AG04450 (cell line): ENCODE results near the gene PTCH2. TPM values are rescaled to one million over a fixed set of nuclear protein-coding genes. Genes with fewer than 3 reads are reported as not detected.

Source experiments
- CTCF ChIA-PET: fragments of 300-600, 350-600 bp; formaldehyde crosslinking; extraction: SDS; loops from one replicate; lab custom pipeline; 2022; ENCODE audit warnings: antibody characterized with exemption, inconsistent platforms; lab: Charles Lee
- POLR2A ChIA-PET: fragments of 350-600 bp; formaldehyde crosslinking; extraction: SDS; loops from one replicate; lab custom pipeline; 2021; ENCODE audit warnings: antibody characterized with exemption, inconsistent platforms; lab: Yijun Ruan, JAX
- DNase-seq: peaks from one replicate; pipeline ENCODE4 v3.0.0-alpha.2; 2011; ENCODE audit warnings: low read depth, low spot score
- H3K27ac ChIP-seq: one replicate; pipeline ENCODE4 v1.5.1; 2012; ENCODE audit warnings: low read depth, low read length, control low read depth
- H3K27me3 ChIP-seq: one replicate; pipeline ENCODE4 v1.6.0; 2012; ENCODE audit warnings: low read length; ENCODE audit not compliant: control insufficient read depth, insufficient read depth
- H3K4me3 ChIP-seq: 2 replicates; pipeline ENCODE4 v1.5.1; 2011; ENCODE audit warnings: mild to moderate bottlenecking, low read depth, low read length, control low read depth
- H3K9me3 ChIP-seq: 2 replicates; pipeline ENCODE4 v1.5.1; 2012; ENCODE audit warnings: low read length; ENCODE audit not compliant: control insufficient read depth, insufficient read depth
- CTCF ChIP-seq: IDR thresholded peaks from 2 replicates; pipeline ENCODE4 v1.5.1; 2011; ENCODE audit warnings: low read depth, low read length, control low read depth, inconsistent platforms
- polyA plus RNA-seq: library from polyadenylated mRNA; depleted of rRNA; stranded (reverse); fragments of >200 nt; gene quantifications from 2 replicates; pipeline ENCODE4 v1.2.3, GENCODE V29; 2011

PTCH2 gene
- polyA plus RNA-seq, 1 experiment = 0.20 TPM

- Histone ChIP-seq H3K9me3 (no peaks in the 10 kb centered on the region; the same call in 1 of the 2 replicates), H3K27me3 (no peaks in the 10 kb centered on the region), H3K4me3 (no peak overlapping the region), H3K27ac (no peak overlapping the region)
- no peak for DNase-seq
- ChIA-PET CTCF (interaction anchor here (1.0 to 3.4 kb wide), 3 partner anchors 122 to 466 kb away, joined by 3 to 30 read pairs (median 5); partner anchors contain the start of genes HECTD3 and UROD), POLR2A (no interaction called here)
- no peak for TF ChIP-seq CTCF
Observed at GRCh38 chr1:44834328-44834727, 8.7 kb downstream of the PTCH2 start.

- H3K4me3 ChIP-seq = no peak overlapping the region
- no peak for DNase-seq
- H3K27ac ChIP-seq = no peak overlapping the region
- CTCF ChIA-PET = interaction anchor here (0.5 to 0.6 kb wide), 2 partner anchors 36 to 469 kb away, joined by 3 to 4 read pairs; no protein-coding TSS in a partner anchor
- POLR2A ChIA-PET = interaction anchor here (1.2 kb wide), 1 partner anchor 13 kb away, joined by 3 read pairs; no protein-coding TSS in a partner anchor
- H3K9me3 ChIP-seq = no peaks in the 10 kb centered on the region; the same call in 1 of the 2 replicates
- H3K27me3 ChIP-seq = no peaks in the 10 kb centered on the region
- no peak for TF ChIP-seq CTCF
Observed at GRCh38 chr1:44832056-44832705, 10.9 kb downstream of the PTCH2 start.

- DNase-seq = no peak
Observed at GRCh38 chr1:44831516-44831915, 11.5 kb downstream of the PTCH2 start.

GRCh38 chr1:44830900-44831304 lies 12.2 kb downstream of the PTCH2 start:
- DNase-seq = no peak
- TF ChIP-seq CTCF = no peak
- no peak overlapping the region for H3K27ac ChIP-seq
- POLR2A ChIA-PET = interaction anchor here (1.4 to 1.6 kb wide), 2 partner anchors 11 to 180 kb away, joined by 3 to 5 read pairs; partner anchors contain the start of gene HECTD3
- H3K27me3 ChIP-seq = no peaks in the 10 kb centered on the region
- no peak overlapping the region for H3K4me3 ChIP-seq
- H3K9me3 ChIP-seq = peaks cover 5% of the 10 kb centered on the region; the same call in 1 of the 2 replicates
- CTCF ChIA-PET = interaction anchor here (0.6 to 1.5 kb wide), 2 partner anchors 188 to 572 kb away, joined by 3 to 4 read pairs; no protein-coding TSS in a partner anchor

More at GRCh38 chr1:44831516-44831915, 11.5 kb downstream of the PTCH2 start:
- CTCF ChIA-PET = interaction anchor here (0.6 kb wide), 1 partner anchor 571 kb away, joined by 3 read pairs; no protein-coding TSS in a partner anchor
- Histone ChIP-seq H3K9me3 (peaks cover 2% of the 10 kb centered on the region; the same call in 1 of the 2 replicates), H3K27ac (no peak overlapping the region), H3K27me3 (no peaks in the 10 kb centered on the region), H3K4me3 (no peak overlapping the region)
- TF ChIP-seq CTCF = no peak
- POLR2A ChIA-PET = no interaction called here
